Measurements from ENCODE around the gene BCL3. TPM values are rescaled to one million over a fixed set of nuclear protein-coding genes. Genes with fewer than 3 reads are reported as not detected.

BCL3 gene
- total RNA-seq, 6 experiments from 2014 or later: 12.9 to 20.1 (median 16.7) TPM

DNA sequence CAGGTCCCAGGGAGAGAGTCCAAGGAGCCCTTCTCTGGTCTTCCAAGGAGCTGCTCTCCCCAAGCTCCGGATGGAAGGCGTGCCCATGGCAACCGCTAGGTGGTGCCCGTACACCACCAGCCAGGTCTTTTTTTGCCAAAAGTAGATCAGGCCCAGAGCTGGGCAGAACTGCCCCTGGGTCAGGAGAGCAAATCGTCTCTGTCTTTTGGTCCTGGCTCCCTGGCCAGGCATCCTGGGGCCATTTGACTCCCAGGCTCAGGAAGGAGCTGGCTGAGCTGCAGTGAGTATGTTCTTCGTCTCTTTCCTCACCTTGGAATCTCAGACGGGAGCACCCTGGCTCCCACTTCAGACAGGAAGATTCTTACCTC, 24.6 kb upstream of the BCL3 start:
- no peaks in the 10 kb centered on the region; the same call in 1 of the 2 replicates for H3K27me3 Mint-ChIP-seq (ENCODE audit: insufficient read depth)
- no peaks in the 10 kb centered on the region for H3K36me3 Mint-ChIP-seq (ENCODE audit: low read depth)
- TF ChIP-seq, protein P1, sequence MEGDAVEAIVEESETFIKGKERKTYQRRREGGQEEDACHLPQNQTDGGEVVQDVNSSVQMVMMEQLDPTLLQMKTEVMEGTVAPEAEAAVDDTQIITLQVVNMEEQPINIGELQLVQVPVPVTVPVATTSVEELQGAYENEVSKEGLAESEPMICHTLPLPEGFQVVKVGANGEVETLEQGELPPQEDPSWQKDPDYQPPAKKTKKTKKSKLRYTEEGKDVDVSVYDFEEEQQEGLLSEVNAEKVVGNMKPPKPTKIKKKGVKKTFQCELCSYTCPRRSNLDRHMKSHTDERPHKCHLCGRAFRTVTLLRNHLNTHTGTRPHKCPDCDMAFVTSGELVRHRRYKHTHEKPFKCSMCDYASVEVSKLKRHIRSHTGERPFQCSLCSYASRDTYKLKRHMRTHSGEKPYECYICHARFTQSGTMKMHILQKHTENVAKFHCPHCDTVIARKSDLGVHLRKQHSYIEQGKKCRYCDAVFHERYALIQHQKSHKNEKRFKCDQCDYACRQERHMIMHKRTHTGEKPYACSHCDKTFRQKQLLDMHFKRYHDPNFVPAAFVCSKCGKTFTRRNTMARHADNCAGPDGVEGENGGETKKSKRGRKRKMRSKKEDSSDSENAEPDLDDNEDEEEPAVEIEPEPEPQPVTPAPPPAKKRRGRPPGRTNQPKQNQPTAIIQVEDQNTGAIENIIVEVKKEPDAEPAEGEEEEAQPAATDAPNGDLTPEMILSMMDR (IDR thresholded peaks at IDR 0.05): peak; percentile 99
- no peak overlapping the region for H3K4me3 Mint-ChIP-seq
- H3K27ac Mint-ChIP-seq: no peak overlapping the region
- peaks cover 41% of the 10 kb centered on the region for H3K4me1 Mint-ChIP-seq (ENCODE audit: low read depth)
- no peaks in the 10 kb centered on the region for H3K9me3 Mint-ChIP-seq
- DNase-seq: peak; percentile 74

DNA sequence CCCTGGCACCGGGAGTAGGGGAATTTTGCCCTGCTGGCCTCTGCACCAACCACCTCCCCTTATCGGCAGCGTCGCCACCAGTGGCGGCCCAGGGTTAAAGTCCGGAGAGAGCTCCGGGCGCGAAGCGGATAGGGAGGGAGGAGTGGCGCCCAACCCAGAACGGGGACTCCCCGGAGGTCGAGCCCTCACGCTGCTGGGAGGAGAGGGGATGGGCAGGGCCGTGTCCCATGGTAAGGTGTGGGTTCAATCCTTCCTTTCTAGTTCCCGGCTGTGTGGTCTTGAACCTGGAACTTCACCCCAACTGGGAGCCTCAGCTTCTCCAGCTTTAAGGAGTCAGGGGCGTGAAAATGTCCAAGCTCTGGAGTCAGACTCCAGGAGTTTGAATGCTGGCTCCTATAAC, 23.3 kb upstream of the BCL3 start:
- DNase-seq: no peak
- H3K4me3 Mint-ChIP-seq: no peak overlapping the region
- no peak overlapping the region for H3K27ac Mint-ChIP-seq
- peaks cover 34% of the 10 kb centered on the region for H3K4me1 Mint-ChIP-seq (ENCODE audit: low read depth)
- TF ChIP-seq, protein P1 (IDR thresholded peaks at IDR 0.05): no peak
- no peaks in the 10 kb centered on the region for H3K36me3 Mint-ChIP-seq (ENCODE audit: low read depth)
- no peaks in the 10 kb centered on the region; the same call in 1 of the 2 replicates for H3K27me3 Mint-ChIP-seq (ENCODE audit: insufficient read depth)
- no peaks in the 10 kb centered on the region for H3K9me3 Mint-ChIP-seq

DNA sequence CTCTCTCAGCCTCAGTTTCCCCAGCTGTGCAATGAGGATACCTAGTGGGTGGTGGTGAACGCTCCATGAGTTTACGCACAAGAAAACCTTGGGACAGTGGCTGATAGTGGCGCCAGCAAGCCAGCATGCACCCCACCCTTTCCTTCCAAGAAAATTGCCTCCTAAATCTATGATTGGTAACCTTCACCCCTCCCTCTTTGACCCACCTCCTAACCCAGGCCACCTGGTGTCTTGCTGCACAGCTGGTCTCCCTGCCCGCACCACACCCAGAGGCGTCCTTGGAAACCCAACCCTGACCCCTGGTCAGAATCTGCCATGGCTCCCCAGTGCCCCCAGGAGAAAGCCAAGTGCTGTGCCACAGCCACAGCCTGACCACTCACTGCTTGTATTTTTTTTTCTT, 22.8 kb upstream of the BCL3 start:
- no peak overlapping the region for H3K27ac Mint-ChIP-seq
- H3K9me3 Mint-ChIP-seq: no peaks in the 10 kb centered on the region
- H3K4me3 Mint-ChIP-seq: no peak overlapping the region
- H3K4me1 Mint-ChIP-seq (ENCODE audit: low read depth): peaks cover 34% of the 10 kb centered on the region
- no peak for DNase-seq
- TF ChIP-seq, protein P1 (IDR thresholded peaks at IDR 0.05): no peak
- no peaks in the 10 kb centered on the region for H3K36me3 Mint-ChIP-seq (ENCODE audit: low read depth)
- no peaks in the 10 kb centered on the region; the same call in 1 of the 2 replicates for H3K27me3 Mint-ChIP-seq (ENCODE audit: insufficient read depth)

DNA sequence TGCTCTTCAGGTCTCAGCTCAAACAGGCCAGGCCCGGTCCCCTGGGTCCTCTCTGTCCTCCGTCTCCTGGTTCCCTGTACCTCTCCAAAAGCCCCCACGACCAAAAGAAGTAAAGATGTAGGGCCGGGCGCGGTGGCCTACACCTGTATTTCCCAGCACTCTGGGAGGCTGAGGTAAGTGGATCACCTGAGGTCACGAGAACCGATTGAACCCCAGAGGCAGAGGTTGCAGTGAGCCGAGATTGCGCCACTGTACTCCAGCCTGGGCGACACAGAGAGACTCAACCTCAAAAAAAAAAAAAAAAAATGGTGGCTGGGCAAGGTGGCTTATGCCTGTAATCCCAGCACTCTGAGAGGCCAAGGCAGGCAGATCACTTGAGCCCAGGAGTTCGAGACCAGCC, 22.0 kb upstream of the BCL3 start:
- Mint-ChIP-seq H3K27me3 (ENCODE audit: insufficient read depth) (no peaks in the 10 kb centered on the region; the same call in 1 of the 2 replicates), H3K4me3 (no peak overlapping the region), H3K36me3 (ENCODE audit: low read depth) (no peaks in the 10 kb centered on the region), H3K4me1 (ENCODE audit: low read depth) (peaks cover 34% of the 10 kb centered on the region), H3K27ac (no peak overlapping the region), H3K9me3 (no peaks in the 10 kb centered on the region)
- TF ChIP-seq, protein P1 (IDR thresholded peaks at IDR 0.05): no peak
- DNase-seq: no peak

DNA sequence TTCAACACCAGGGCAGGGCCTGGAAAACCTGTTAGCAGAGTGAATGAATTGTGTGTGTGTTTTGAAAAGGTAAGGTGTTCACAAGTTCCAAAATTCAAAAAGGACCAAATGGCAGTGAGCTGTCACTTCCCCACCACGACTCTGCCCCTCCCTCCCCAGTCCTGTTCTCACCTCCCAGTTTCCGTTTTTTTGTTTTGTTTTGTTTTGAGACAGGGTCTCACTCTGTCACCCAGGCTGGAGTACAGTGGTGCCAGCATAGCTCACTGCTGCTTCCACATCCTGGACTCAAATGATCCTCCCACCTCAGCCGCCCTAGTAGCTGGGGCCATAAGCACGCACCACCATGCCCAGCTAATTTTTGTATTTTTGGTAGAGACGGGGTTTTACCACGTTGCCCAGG, 20.3 kb upstream of the BCL3 start:
- Mint-ChIP-seq H3K4me1 (ENCODE audit: low read depth) (peaks cover 19% of the 10 kb centered on the region), H3K36me3 (ENCODE audit: low read depth) (no peaks in the 10 kb centered on the region), H3K27me3 (ENCODE audit: insufficient read depth) (no peaks in the 10 kb centered on the region; the same call in 1 of the 2 replicates), H3K9me3 (no peaks in the 10 kb centered on the region), H3K27ac (no peak overlapping the region), H3K4me3 (no peak overlapping the region)
- DNase-seq: no peak
- TF ChIP-seq, protein P1 (IDR thresholded peaks at IDR 0.05): no peak

DNA sequence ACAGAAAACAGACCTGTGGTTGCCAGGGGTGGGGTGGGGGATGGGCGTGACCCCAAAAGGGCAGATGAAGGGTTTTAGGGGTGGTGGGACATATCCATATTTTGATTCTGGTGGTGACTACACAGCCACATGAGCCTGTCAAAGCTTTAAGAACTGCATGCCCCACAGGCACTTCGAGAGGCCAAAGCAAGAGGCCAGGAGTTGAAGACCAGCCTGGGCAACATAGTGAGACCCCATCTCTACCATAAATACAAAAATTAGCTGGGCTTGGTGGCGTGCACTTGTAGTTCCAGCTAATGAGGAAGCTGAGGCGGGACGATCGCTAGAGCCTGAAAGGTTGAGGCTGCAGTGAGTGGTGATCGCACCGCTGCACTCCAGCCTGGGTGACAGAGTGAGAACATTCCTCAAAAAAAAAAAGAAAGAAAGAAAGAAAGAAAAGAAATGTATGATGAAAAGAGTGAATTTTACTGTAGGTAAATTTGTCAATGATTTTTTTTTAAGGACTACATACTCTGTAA, 18.9 kb upstream of the BCL3 start:
- H3K36me3 Mint-ChIP-seq (ENCODE audit: low read depth): no peaks in the 10 kb centered on the region
- H3K27me3 Mint-ChIP-seq (ENCODE audit: insufficient read depth): no peaks in the 10 kb centered on the region; the same call in 1 of the 2 replicates
- TF ChIP-seq, protein P1 (IDR thresholded peaks at IDR 0.05): no peak
- no peak overlapping the region for H3K4me3 Mint-ChIP-seq
- peaks cover 5% of the 10 kb centered on the region for H3K4me1 Mint-ChIP-seq (ENCODE audit: low read depth)
- no peaks in the 10 kb centered on the region for H3K9me3 Mint-ChIP-seq
- no peak for DNase-seq
- no peak overlapping the region for H3K27ac Mint-ChIP-seq
